ENCODE results near the gene GXYLT2. TPM values are rescaled to one million over a fixed set of nuclear protein-coding genes. Genes with fewer than 3 reads are reported as not detected.
A peak's percentile ranks its signal among the peaks of the same experiment; 100 is the strongest.

Gene GXYLT2
- total RNA-seq, 2 experiments from 2014 or later = not detected

DNA sequence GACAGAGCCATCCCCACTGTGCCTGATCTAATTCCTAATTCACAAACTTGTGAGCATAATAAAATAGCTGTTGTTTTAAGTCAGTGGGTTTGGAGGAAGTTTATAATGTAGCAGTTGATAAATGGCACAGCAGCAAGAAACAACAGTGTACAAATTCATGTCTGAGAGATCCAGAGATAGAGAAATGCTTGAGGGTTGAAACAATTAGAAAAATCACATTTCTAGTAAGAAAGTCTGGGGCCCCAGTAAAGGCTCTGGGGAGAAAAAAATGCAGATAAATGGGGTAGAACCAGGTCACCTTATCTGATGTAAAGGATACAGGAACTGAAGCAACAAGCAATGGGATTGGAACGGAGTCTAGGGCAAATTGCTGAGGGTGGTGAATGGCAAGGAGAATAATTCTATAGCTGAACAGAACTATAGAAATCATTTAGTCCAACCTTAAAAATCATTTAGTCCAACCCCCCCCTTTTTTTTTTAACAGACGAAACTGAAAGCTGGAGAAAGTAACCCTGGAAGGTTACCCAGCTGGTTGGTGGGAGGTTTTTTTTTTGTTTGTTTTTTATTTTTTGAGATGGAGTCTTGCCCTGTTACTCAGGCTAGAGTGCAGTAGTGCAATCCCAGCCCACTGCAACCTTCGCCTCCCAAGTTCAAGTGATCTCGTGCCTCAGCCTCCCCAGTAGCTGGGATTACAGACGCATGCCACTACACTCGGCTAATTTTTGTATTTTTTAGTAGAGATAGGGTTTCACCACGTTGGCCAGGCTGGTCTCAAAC lies 25.3 kb upstream of the GXYLT2 start:
- intact Hi-C loops (cut with micrococcal nuclease) = no loop called here
- H3K27ac Mint-ChIP-seq = no peak overlapping the region

GRCh38 chr3:72872183-72872582 lies 15.7 kb upstream of the GXYLT2 start:
- Mint-ChIP-seq H3K9me3 (no peaks in the 10 kb centered on the region), H3K27ac (no peak overlapping the region), H3K36me3 (ENCODE audit: low read depth) (no peaks in the 10 kb centered on the region), H3K4me3 (no peak overlapping the region), H3K27me3 (ENCODE audit: low read depth) (peaks cover 2% of the 10 kb centered on the region), H3K4me1 (ENCODE audit: low read depth) (no peaks in the 10 kb centered on the region)
- intact Hi-C loops (cut with micrococcal nuclease) = no loop called here
- no peak for DNase-seq
- CTCF ChIA-PET = no interaction called here

More for the DNA sequence above, 25.3 kb upstream of the GXYLT2 start:
- Mint-ChIP-seq H3K36me3 (ENCODE audit: low read depth) (no peaks in the 10 kb centered on the region), H3K4me1 (ENCODE audit: low read depth) (no peaks in the 10 kb centered on the region), H3K4me3 (no peak overlapping the region), H3K27me3 (ENCODE audit: low read depth) (peaks cover 2% of the 10 kb centered on the region), H3K9me3 (no peaks in the 10 kb centered on the region)
- CTCF ChIA-PET = interaction anchor here (0.6 kb wide), 1 partner anchor 422 kb away, joined by 3 read pairs; no protein-coding TSS in a partner anchor
- no peak for DNase-seq

DNA sequence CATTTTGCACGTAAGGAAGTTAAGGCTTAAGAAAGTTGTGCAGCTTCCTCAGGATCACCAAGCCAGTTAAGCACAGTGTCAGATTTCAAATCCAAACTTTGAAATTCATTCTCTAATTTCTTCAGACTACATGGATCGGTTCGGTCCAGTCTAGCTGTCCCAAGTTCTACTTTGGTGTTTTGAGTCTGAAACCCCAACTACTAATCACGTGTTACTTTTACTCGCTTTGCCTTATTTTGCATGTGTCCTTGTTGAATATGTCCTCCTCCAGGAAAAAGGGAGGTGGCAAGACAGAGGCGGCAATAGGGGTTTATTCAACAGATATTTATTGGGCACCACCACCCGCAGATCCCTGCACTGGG lies 522 bp upstream of the GXYLT2 start:
- Mint-ChIP-seq H3K9me3 (peaks cover 4% of the 10 kb centered on the region), H3K4me1 (ENCODE audit: low read depth) (peaks cover 22% of the 10 kb centered on the region), H3K27ac (no peak overlapping the region), H3K36me3 (ENCODE audit: low read depth) (no peaks in the 10 kb centered on the region), H3K27me3 (ENCODE audit: low read depth) (peaks cover 77% of the 10 kb centered on the region), H3K4me3 (peak overlapping the region; percentile 80)
- DNase-seq = no peak
- CTCF ChIA-PET = interaction anchor here (0.8 to 1.9 kb wide), 3 partner anchors 9 to 169 kb away, joined by 3 to 5 read pairs (median 4); no protein-coding TSS in a partner anchor
- intact Hi-C loops (cut with micrococcal nuclease) = loop anchor here (1.0 kb wide), 1 partner anchor 39 kb away; the partner anchor contains the start of gene SHQ1

DNA sequence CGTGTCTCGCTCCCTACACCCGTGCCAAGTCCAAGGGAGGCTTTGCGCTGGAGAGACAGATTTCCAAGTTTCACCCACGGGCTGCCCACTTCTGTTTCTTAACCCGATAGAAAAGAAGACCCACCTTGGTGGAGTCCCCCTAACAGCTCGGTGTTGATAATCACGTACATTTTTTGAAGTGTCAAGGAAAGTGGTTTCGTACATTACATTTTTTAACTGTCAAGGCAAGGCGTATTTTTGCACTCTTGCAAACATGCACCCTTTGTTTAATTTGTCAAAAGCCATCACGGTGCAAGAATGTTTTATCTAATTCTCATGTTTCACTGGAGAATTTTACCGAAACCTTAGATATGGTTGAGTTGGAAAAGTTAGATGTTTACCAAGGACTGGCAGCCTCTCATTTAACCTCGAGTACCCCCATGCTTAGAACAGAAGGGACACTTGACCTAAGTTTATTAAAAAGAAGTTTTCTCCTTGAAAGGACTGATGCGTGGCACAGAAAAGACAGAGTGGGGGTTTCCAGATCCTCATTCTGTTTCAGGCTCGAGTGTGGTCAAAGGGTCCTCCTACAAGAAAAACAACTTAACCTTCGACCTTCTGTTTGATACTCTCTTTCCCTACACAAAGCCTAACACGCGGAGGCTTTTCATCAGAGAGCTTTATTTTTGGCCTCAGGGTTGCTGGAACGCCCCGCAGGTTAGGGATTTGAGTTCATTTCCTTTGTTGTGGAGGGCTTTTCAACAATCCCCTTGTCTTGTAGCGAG lies 882 bp downstream of the GXYLT2 start:
- Mint-ChIP-seq H3K4me3 (peak overlapping the region; percentile 27), H3K27me3 (ENCODE audit: low read depth) (peaks cover 81% of the 10 kb centered on the region), H3K36me3 (ENCODE audit: low read depth) (no peaks in the 10 kb centered on the region), H3K4me1 (ENCODE audit: low read depth) (peaks cover 22% of the 10 kb centered on the region), H3K27ac (no peak overlapping the region), H3K9me3 (no peaks in the 10 kb centered on the region)
- CTCF ChIA-PET = interaction anchor here (0.5 to 1.9 kb wide), 5 partner anchors 11 to 1269 kb away, joined by 3 to 10 read pairs (median 4); no protein-coding TSS in a partner anchor
- intact Hi-C loops (cut with micrococcal nuclease) = no loop called here
- no peak for DNase-seq

GRCh38 chr3:72889310-72890165 lies 1.7 kb downstream of the GXYLT2 start:
- CTCF ChIA-PET = interaction anchor here (0.5 to 1.9 kb wide), 2 partner anchors 38 to 707 kb away, joined by 3 to 10 read pairs; no protein-coding TSS in a partner anchor
- H3K36me3 Mint-ChIP-seq (ENCODE audit: low read depth) = no peaks in the 10 kb centered on the region
- no peak overlapping the region for H3K27ac Mint-ChIP-seq
- no peak for DNase-seq
- H3K27me3 Mint-ChIP-seq (ENCODE audit: low read depth) = peaks cover 78% of the 10 kb centered on the region
- H3K4me3 Mint-ChIP-seq = no peak overlapping the region
- peaks cover 22% of the 10 kb centered on the region for H3K4me1 Mint-ChIP-seq (ENCODE audit: low read depth)
- intact Hi-C loops (cut with micrococcal nuclease) = no loop called here
- H3K9me3 Mint-ChIP-seq = no peaks in the 10 kb centered on the region

DNA sequence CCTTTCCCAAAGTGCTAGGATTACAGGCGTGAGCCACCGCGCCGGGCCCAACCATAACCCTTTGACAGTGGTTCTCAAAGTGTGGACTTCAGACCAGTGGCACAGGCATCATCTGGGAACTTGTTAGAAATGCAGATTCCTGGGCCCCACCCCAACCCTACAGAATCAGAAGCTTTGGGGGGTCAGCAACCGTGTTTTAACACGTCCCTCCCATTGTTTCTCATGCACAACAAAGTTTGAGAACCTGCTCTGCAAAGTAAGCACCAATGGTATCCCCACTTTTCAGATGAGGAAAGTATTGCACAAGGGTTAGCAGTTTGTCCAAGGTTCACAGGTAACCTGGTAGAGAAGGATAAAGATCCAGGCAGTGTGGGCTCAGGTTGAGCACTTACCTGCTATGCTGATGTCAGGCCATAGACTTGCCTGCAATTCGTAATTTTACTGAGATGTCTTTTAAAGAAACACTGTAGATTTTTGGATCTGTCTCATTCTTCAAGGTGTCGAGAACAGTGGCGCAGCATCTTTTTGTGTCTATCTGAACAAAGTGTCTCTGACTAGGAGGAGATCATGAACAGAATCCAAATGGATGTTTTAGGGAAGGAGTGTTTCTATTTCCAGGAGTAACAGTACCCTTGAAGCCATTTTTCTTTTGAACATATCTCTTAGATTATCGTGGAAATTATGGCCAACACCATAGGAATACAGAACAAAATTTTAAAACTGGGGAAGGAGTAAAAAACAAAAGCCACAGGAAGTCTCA lies 2.5 kb downstream of the GXYLT2 start:
- intact Hi-C loops (cut with micrococcal nuclease) = no loop called here
- no peak for DNase-seq
- Mint-ChIP-seq H3K4me3 (no peak overlapping the region), H3K27me3 (ENCODE audit: low read depth) (peaks cover 75% of the 10 kb centered on the region), H3K4me1 (ENCODE audit: low read depth) (peaks cover 22% of the 10 kb centered on the region), H3K9me3 (no peaks in the 10 kb centered on the region), H3K27ac (no peak overlapping the region), H3K36me3 (ENCODE audit: low read depth) (no peaks in the 10 kb centered on the region)
- CTCF ChIA-PET = interaction anchor here (1.9 kb wide), 1 partner anchor 39 kb away, joined by 10 read pairs; no protein-coding TSS in a partner anchor

DNA sequence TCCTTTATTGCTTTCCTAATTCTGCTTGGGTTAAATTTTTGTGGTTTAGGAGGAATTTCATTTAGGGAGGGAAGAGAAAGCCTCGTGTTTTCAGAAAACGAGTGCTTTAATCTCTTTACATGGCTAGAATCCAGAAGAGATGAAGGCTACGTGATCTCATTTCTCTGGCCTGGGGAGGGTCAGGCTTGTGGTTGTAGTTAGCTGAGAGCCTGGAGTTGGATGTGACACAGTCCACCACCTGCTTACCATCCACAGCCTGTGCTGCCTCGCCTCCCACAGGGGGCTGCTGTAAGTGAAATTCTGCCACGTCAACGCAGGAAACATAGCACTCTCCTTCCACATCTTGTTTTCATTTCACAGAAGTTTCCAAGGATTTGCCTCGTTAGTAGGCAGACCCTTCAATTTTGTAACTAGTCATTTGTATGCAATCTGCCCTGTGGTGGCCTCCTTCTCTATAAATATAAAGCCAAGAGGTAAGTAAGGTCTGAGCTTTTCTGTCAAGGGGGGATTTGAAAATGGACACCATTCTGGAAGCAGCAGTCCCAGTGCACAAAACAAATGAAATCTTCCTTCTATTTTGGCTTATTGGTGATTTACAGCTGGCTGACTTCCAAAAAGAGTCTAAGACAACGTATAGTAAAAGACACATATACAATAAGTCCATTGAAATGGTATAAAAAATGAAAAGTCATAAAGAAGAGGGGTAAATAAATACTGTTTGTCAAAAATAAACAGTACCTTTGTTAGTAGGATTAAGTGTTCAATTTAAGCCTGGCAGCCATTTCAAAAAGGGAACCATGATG lies 3.4 kb downstream of the GXYLT2 start:
- no peak for DNase-seq
- Mint-ChIP-seq H3K27me3 (ENCODE audit: low read depth) (peaks cover 69% of the 10 kb centered on the region), H3K36me3 (ENCODE audit: low read depth) (no peaks in the 10 kb centered on the region), H3K4me3 (no peak overlapping the region), H3K27ac (no peak overlapping the region), H3K9me3 (no peaks in the 10 kb centered on the region), H3K4me1 (ENCODE audit: low read depth) (peaks cover 22% of the 10 kb centered on the region)
- intact Hi-C loops (cut with micrococcal nuclease) = no loop called here
- CTCF ChIA-PET = interaction anchor here (0.6 kb wide), 1 partner anchor 347 kb away, joined by 3 read pairs; no protein-coding TSS in a partner anchor

DNA sequence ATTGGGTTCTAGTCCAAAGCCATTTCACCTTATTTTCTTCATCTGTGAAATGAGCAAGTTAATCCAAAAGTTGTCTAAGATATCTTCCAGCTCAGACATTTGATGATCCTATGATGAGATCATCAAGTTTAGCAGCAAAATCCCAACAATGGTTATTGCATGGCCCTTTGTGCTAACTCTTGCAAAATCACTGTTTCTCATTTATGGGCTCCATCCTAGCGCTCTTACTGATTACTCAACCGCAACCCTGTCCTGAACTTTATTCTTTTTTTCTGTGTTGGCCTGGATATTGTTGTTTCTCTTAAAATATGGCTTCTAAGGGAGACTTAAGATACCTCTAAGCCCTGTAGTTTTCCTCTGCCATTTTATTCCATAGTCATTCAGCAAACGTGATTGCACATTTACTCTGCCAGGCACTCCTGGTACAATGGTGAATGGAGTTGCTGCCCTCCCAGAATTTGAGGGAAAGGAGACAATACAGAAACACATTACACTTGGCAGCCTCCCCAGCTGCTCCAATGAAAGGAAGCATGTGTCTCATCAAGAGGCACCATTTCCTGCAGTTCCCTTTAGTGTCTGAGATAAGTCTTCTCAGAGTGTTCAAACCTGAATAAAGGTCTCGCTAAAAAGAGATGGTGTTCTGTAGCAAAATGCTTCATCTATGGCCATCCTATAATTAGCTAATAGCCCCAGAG lies 4.4 kb downstream of the GXYLT2 start:
- no peak for DNase-seq
- Mint-ChIP-seq H3K4me1 (ENCODE audit: low read depth) (peaks cover 17% of the 10 kb centered on the region), H3K9me3 (no peaks in the 10 kb centered on the region), H3K36me3 (ENCODE audit: low read depth) (no peaks in the 10 kb centered on the region), H3K27ac (no peak overlapping the region), H3K27me3 (ENCODE audit: low read depth) (peaks cover 62% of the 10 kb centered on the region), H3K4me3 (no peak overlapping the region)
- intact Hi-C loops (cut with micrococcal nuclease) = no loop called here
- CTCF ChIA-PET = interaction anchor here (1.0 kb wide), 1 partner anchor 13 kb away, joined by 5 read pairs; no protein-coding TSS in a partner anchor

GRCh38 chr3:72892870-72893269 lies 5.0 kb downstream of the GXYLT2 start:
- H3K4me3 Mint-ChIP-seq = no peak overlapping the region

DNA sequence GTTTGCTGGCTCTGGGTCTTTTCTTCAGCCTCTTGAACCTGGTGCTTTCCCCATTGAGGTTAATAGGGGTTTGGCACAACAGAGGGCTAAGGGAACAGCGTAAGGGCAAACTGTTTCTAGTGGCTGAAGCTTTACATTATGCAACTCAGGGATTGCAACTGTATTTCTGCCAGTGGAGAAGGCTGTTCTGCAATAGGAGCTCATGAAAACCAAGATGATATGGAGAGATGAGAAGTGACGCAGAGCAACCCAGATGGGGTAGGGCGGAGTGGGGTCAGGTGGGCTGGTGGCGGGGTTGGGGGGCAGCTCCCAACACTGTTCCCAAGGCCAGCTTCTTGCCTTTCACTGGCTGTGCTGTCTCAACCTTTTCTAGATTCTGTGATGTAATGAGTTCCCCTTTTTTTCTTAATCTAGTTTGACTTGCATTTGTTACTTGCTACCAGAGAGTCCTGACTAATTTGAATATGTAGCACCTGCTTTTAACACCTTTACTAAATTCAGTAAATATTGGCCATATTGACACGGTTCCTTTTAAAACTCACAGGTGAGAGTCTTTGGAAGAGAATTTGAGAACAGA lies 7.2 kb downstream of the GXYLT2 start:
- Mint-ChIP-seq H3K9me3 (no peaks in the 10 kb centered on the region), H3K4me1 (ENCODE audit: low read depth) (no peaks in the 10 kb centered on the region), H3K4me3 (no peak overlapping the region), H3K27me3 (ENCODE audit: low read depth) (peaks cover 39% of the 10 kb centered on the region), H3K36me3 (ENCODE audit: low read depth) (no peaks in the 10 kb centered on the region), H3K27ac (no peak overlapping the region)
- CTCF ChIA-PET = no interaction called here
- DNase-seq = no peak
- intact Hi-C loops (cut with micrococcal nuclease) = no loop called here

More at GRCh38 chr3:72892870-72893269, 5.0 kb downstream of the GXYLT2 start:
- Mint-ChIP-seq H3K27ac (no peak overlapping the region), H3K9me3 (no peaks in the 10 kb centered on the region), H3K36me3 (ENCODE audit: low read depth) (no peaks in the 10 kb centered on the region), H3K27me3 (ENCODE audit: low read depth) (peaks cover 56% of the 10 kb centered on the region), H3K4me1 (ENCODE audit: low read depth) (peaks cover 11% of the 10 kb centered on the region)
- intact Hi-C loops (cut with micrococcal nuclease) = no loop called here
- CTCF ChIA-PET = interaction anchor here (1.0 kb wide), 1 partner anchor 13 kb away, joined by 5 read pairs; no protein-coding TSS in a partner anchor
- DNase-seq = peak; percentile 34

All from activated naive CD4-positive, alpha-beta T cell treated with anti-CD3 and anti-CD28 coated beads for 36 hours (primary cell).